ENCODE results near the gene RND2. TPM values are rescaled to one million over a fixed set of nuclear protein-coding genes. Genes with fewer than 3 reads are reported as not detected.

RND2 gene
- total and polyA plus RNA-seq, 2 of the 13 experiments (the other 11 are each of a cell fraction or from before 2014, with no cell fraction given) = 0.05 to 0.11 TPM

DNA sequence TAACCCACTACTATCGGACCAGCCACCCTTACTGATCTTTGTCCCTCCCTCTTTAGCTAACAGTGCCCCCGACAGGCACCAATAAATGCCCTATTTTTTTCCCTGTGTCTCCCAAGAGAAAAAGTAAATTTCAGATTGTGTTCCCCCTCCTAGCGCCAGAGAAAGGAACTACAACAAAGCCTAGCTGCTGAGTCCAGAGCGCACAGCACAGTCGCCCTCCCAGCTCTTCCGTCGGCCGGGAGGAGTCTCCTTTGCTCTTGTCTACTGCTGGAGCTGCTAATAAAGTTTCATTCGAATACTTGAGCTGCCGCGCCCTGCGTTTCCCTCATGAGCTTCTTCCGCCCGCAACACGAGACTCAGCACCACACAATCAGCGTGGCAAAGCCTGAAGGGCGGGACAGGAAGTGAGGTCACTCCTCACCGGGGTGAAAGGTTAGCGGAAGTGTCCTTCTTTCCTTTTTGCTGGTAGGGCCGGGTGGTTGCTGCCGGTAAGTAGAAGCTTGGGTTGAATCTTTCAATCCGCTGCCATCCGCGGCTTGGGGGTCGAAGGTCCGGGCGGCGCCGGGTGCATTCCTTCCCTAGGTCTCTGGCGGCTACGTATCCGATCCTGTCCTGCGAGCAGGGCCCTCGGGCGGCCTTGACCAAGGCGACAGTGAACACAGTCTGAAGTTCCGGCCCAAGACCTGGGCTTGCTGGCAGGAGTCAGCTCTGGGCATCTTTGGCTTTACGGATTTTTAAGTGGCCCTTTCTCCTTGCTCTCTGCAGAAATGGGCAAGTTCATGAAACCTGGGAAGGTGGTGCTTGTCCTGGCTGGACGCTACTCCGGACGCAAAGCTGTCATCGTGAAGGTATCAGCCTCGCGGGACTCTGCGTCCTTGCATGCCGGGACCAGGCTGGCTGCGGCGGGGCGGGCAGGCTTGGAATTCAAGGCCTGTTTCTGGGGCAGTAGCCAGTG, 26.8 kb upstream of the RND2 start, which contains the start of gene RPL27 (continued):
- TF ChIP-seq, protein P1, sequence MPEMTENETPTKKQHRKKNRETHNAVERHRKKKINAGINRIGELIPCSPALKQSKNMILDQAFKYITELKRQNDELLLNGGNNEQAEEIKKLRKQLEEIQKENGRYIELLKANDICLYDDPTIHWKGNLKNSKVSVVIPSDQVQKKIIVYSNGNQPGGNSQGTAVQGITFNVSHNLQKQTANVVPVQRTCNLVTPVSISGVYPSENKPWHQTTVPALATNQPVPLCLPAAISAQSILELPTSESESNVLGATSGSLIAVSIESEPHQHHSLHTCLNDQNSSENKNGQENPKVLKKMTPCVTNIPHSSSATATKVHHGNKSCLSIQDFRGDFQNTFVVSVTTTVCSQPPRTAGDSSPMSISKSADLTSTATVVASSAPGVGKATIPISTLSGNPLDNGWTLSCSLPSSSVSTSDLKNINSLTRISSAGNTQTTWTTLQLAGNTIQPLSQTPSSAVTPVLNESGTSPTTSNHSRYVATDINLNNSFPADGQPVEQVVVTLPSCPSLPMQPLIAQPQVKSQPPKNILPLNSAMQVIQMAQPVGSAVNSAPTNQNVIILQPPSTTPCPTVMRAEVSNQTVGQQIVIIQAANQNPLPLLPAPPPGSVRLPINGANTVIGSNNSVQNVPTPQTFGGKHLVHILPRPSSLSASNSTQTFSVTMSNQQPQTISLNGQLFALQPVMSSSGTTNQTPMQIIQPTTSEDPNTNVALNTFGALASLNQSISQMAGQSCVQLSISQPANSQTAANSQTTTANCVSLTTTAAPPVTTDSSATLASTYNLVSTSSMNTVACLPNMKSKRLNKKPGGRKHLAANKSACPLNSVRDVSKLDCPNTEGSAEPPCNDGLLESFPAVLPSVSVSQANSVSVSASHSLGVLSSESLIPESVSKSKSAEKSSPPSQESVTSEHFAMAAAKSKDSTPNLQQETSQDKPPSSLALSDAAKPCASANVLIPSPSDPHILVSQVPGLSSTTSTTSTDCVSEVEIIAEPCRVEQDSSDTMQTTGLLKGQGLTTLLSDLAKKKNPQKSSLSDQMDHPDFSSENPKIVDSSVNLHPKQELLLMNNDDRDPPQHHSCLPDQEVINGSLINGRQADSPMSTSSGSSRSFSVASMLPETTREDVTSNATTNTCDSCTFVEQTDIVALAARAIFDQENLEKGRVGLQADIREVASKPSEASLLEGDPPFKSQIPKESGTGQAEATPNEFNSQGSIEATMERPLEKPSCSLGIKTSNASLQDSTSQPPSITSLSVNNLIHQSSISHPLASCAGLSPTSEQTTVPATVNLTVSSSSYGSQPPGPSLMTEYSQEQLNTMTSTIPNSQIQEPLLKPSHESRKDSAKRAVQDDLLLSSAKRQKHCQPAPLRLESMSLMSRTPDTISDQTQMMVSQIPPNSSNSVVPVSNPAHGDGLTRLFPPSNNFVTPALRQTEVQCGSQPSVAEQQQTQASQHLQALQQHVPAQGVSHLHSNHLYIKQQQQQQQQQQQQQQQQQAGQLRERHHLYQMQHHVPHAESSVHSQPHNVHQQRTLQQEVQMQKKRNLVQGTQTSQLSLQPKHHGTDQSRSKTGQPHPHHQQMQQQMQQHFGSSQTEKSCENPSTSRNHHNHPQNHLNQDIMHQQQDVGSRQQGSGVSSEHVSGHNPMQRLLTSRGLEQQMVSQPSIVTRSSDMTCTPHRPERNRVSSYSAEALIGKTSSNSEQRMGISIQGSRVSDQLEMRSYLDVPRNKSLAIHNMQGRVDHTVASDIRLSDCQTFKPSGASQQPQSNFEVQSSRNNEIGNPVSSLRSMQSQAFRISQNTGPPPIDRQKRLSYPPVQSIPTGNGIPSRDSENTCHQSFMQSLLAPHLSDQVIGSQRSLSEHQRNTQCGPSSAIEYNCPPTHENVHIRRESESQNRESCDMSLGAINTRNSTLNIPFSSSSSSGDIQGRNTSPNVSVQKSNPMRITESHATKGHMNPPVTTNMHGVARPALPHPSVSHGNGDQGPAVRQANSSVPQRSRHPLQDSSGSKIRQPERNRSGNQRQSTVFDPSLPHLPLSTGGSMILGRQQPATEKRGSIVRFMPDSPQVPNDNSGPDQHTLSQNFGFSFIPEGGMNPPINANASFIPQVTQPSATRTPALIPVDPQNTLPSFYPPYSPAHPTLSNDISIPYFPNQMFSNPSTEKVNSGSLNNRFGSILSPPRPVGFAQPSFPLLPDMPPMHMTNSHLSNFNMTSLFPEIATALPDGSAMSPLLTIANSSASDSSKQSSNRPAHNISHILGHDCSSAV (CRISPR knock-in tag; IDR thresholded peaks at IDR 0.05; ENCODE audit: borderline replicate concordance) = no peak
- TF ChIP-seq RFX3 (CRISPR knock-in tag; IDR thresholded peaks at IDR 0.05) = no peak
- peak; percentile 98 for TF ChIP-seq SP4 (CRISPR knock-in tag; IDR thresholded peaks at IDR 0.05)
- TF ChIP-seq ELF1 (CRISPR knock-in tag; IDR thresholded peaks at IDR 0.05) = peak; percentile 100
- peak; percentile 79; the same call in 1 of the 2 replicates for TF ChIP-seq ZNF317 (CRISPR knock-in tag; IDR thresholded peaks at IDR 0.05)
- TF ChIP-seq BRCA1 (CRISPR knock-in tag; IDR thresholded peaks at IDR 0.05) = peak; percentile 96; the same call in 1 of the 2 replicates
- peak; percentile 86 for TF ChIP-seq ZMYM3 (CRISPR knock-in tag; IDR thresholded peaks at IDR 0.05)
- TF ChIP-seq, protein P2, sequence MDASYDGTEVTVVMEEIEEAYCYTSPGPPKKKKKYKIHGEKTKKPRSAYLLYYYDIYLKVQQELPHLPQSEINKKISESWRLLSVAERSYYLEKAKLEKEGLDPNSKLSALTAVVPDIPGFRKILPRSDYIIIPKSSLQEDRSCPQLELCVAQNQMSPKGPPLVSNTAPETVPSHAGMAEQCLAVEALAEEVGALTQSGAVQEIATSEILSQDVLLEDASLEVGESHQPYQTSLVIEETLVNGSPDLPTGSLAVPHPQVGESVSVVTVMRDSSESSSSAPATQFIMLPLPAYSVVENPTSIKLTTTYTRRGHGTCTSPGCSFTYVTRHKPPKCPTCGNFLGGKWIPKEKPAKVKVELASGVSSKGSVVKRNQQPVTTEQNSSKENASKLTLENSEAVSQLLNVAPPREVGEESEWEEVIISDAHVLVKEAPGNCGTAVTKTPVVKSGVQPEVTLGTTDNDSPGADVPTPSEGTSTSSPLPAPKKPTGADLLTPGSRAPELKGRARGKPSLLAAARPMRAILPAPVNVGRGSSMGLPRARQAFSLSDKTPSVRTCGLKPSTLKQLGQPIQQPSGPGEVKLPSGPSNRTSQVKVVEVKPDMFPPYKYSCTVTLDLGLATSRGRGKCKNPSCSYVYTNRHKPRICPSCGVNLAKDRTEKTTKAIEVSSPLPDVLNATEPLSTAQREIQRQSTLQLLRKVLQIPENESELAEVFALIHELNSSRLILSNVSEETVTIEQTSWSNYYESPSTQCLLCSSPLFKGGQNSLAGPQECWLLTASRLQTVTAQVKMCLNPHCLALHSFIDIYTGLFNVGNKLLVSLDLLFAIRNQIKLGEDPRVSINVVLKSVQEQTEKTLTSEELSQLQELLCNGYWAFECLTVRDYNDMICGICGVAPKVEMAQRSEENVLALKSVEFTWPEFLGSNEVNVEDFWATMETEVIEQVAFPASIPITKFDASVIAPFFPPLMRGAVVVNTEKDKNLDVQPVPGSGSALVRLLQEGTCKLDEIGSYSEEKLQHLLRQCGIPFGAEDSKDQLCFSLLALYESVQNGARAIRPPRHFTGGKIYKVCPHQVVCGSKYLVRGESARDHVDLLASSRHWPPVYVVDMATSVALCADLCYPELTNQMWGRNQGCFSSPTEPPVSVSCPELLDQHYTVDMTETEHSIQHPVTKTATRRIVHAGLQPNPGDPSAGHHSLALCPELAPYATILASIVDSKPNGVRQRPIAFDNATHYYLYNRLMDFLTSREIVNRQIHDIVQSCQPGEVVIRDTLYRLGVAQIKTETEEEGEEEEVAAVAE (CRISPR knock-in tag; IDR thresholded peaks at IDR 0.05; ENCODE audit: borderline replicate concordance) = peak; percentile 93
- TF ChIP-seq EP300 (IDR thresholded peaks at IDR 0.05; ENCODE audit: low read depth in 2 of 2, low read length in 2 of 2) = peak; percentile 77 to 81; a peak in 3 of 4 replicates
- TF ChIP-seq EP300 (CRISPR knock-in tag; IDR thresholded peaks at IDR 0.05; ENCODE audit: borderline replicate concordance) = peak; percentile 75
- TF ChIP-seq PPARG (CRISPR knock-in tag; conservative IDR thresholded peaks at IDR 0.05) = peak; percentile 96
- TF ChIP-seq ZSCAN12 (CRISPR knock-in tag; IDR thresholded peaks at IDR 0.05) = 0 out of 2 replicates have a peak, but pooled peaks have one; percentile 9
- TF ChIP-seq ZNF331 (CRISPR knock-in tag; IDR thresholded peaks at IDR 0.05) = peak; percentile 98
- peak; percentile 99 for TF ChIP-seq ELF4 (CRISPR knock-in tag; IDR thresholded peaks at IDR 0.05; ENCODE audit: borderline replicate concordance)
- TF ChIP-seq RCOR2 (CRISPR knock-in tag; IDR thresholded peaks at IDR 0.05) = peak; percentile 84
- TF ChIP-seq NFIB (CRISPR knock-in tag; IDR thresholded peaks at IDR 0.05; ENCODE audit: borderline replicate concordance) = no peak
- TF ChIP-seq SMAD9 (CRISPR knock-in tag; IDR thresholded peaks at IDR 0.05) = no peak

All from HepG2 (cell line).